GM08714 (cell line): Measurements from ENCODE around the gene ANG.
"Not testable (repeated sequence)": the region's sequence is repeated elsewhere in the genome, so short reads cannot be mapped to it uniquely, and the experiment has no call there.

ENCODE experiments used
- H3K4me3 ChIP-seq: fragments of 200-500 bp; sonication (Bioruptor generic); 2 replicates; pipeline ENCODE4 v1.5.1; 2014; ENCODE audit warnings: mild to moderate bottlenecking, low read length, inconsistent platforms
- ZNF274 ChIP-seq: IDR thresholded peaks from 2 replicates; pipeline ENCODE4 v1.6.1; 2012; ENCODE audit warnings: mild to moderate bottlenecking, low read depth, low read length

The ANG gene

GRCh38 chr14:20699931-20700330 is 11.4 kb downstream of the ANG start:
- H3K4me3 ChIP-seq = no peak overlapping the region
- TF ChIP-seq ZNF274 = no peak

GRCh38 chr14:20700965-20701364 is 12.4 kb downstream of the ANG start:
- H3K4me3 ChIP-seq = not testable (repeated sequence)

- TF ChIP-seq ZNF274 = no peak
- no peak overlapping the region for H3K4me3 ChIP-seq
These were observed 18.2 kb downstream of the ANG start for GRCh38 chr14:20706657-20707355.

- no peak overlapping the region for H3K4me3 ChIP-seq
- no peak for TF ChIP-seq ZNF274
These were observed 19.1 kb downstream of the ANG start for GRCh38 chr14:20707622-20708021.

- no peak for TF ChIP-seq ZNF274
These were observed 22.7 kb downstream of the ANG start for GRCh38 chr14:20711261-20711660.

GRCh38 chr14:20711685-20712084 is 23.1 kb downstream of the ANG start:
- H3K4me3 ChIP-seq = no peak overlapping the region
- TF ChIP-seq ZNF274 = no peak

More at GRCh38 chr14:20711261-20711660, 22.7 kb downstream of the ANG start:
- no peak overlapping the region for H3K4me3 ChIP-seq

- no peak for TF ChIP-seq ZNF274
- no peak overlapping the region for H3K4me3 ChIP-seq
These were observed 24.3 kb downstream of the ANG start for GRCh38 chr14:20712904-20713303.

- H3K4me3 ChIP-seq = no peak overlapping the region
- TF ChIP-seq ZNF274 = no peak
These were observed 26.2 kb downstream of the ANG start for GRCh38 chr14:20714593-20715250.

- no peak for TF ChIP-seq ZNF274
These were observed 31.2 kb downstream of the ANG start for GRCh38 chr14:20719777-20720176.

GRCh38 chr14:20720741-20721140 is 32.2 kb downstream of the ANG start:
- TF ChIP-seq ZNF274 = no peak
- no peak overlapping the region for H3K4me3 ChIP-seq

More at GRCh38 chr14:20719777-20720176, 31.2 kb downstream of the ANG start:
- no peak overlapping the region for H3K4me3 ChIP-seq

- no peak for TF ChIP-seq ZNF274
- H3K4me3 ChIP-seq = no peak overlapping the region
These were observed 33.5 kb downstream of the ANG start for GRCh38 chr14:20722016-20722415.

- no peak overlapping the region for H3K4me3 ChIP-seq
- TF ChIP-seq ZNF274 = no peak
These were observed 34.9 kb downstream of the ANG start for GRCh38 chr14:20723488-20723887.

GRCh38 chr14:20726121-20726520 is 37.6 kb downstream of the ANG start:
- H3K4me3 ChIP-seq = not testable (repeated sequence)

GRCh38 chr14:20726531-20726930 is 38.0 kb downstream of the ANG start:
- no peak overlapping the region for H3K4me3 ChIP-seq
- no peak for TF ChIP-seq ZNF274

GRCh38 chr14:20730891-20731290 is 42.3 kb downstream of the ANG start:
- no peak overlapping the region for H3K4me3 ChIP-seq
- TF ChIP-seq ZNF274 = no peak

GRCh38 chr14:20732477-20732876 is 43.9 kb downstream of the ANG start:
- TF ChIP-seq ZNF274 = no peak

More at GRCh38 chr14:20732477-20732876, 43.9 kb downstream of the ANG start:
- H3K4me3 ChIP-seq = no peak overlapping the region
